Transverse colon (tissue), 4 donors: ENCODE measurements around the gene NSD2. TPM values are rescaled to one million over a fixed set of nuclear protein-coding genes. Genes with fewer than 3 reads are reported as not detected.

Source experiments
- DNase-seq: peaks from one replicate; pipeline ENCODE4 v3.0.0-alpha.2; 2019
- H3K27ac ChIP-seq, 4 donors: fragments of 200-600 bp; sonication (generic); 2 replicates each; pipeline ENCODE4 v1.5.1; 2016 to 2018; ENCODE audit warnings: inconsistent platforms in 4 of 4
- H3K27me3 ChIP-seq: fragments of 200-600 bp; sonication (generic); 2 replicates; pipeline ENCODE4 v1.5.1; 2017; ENCODE audit warnings: inconsistent platforms
- H3K36me3 ChIP-seq, 4 donors: fragments of 200-600 bp; sonication (generic); 2 replicates each; pipeline ENCODE4 v1.5.1; 2017 to 2019; ENCODE audit warnings: inconsistent platforms in 4 of 4
- H3K4me1 ChIP-seq, 4 donors: fragments of 200-600 bp; sonication (generic); 2 replicates each; pipeline ENCODE4 v1.5.1; 2017 to 2020; ENCODE audit warnings: inconsistent platforms in 4 of 4
- H3K4me3 ChIP-seq, 4 donors: fragments of 200-600 bp; sonication (generic); 1 replicate in 1 of 4; 2 replicates in 3 of 4; pipeline versions ENCODE4 v1.5.1 to v1.6.1; 2017 to 2019; ENCODE audit warnings: inconsistent platforms in 4 of 4
- H3K9me3 ChIP-seq, 2 donors: fragments of 200-600 bp; sonication (generic); 2 replicates each; pipeline ENCODE4 v1.5.1; 2017 to 2019; ENCODE audit warnings: inconsistent platforms in 2 of 2
- CTCF ChIP-seq, 5 experiments: fragments of 200-600 bp in 3 of 5; fragments of 450-650 bp in 2 of 5; sonication (generic) in 3 of 5; IDR thresholded peaks; 1 replicate in 2 of 5; 2 replicates in 3 of 5; pipeline ENCODE4 v1.5.1; 2016 to 2017; ENCODE audit warnings: antibody characterized with exemption in 5 of 5, inconsistent platforms in 3 of 5, mild to moderate bottlenecking in 2 of 5, moderate library complexity in 1 of 5
- EP300 ChIP-seq: sonication (generic); formaldehyde crosslinking; IDR thresholded peaks from one replicate; pipeline ENCODE4 v1.6.1; 2017; ENCODE audit warnings: antibody characterized with exemption, low read depth
- POLR2A ChIP-seq: fragments of 450-650 bp; IDR thresholded peaks from one replicate; pipeline ENCODE4 v1.6.1; 2016; ENCODE audit warnings: antibody characterized with exemption, mild to moderate bottlenecking, moderate library complexity
- POLR2AphosphoS5 ChIP-seq, 3 donors: sonication (generic); formaldehyde crosslinking; IDR thresholded peaks; one replicate each; pipeline ENCODE4 v1.6.1; 2016; ENCODE audit warnings: antibody characterized with exemption in 3 of 3
- WGBS, 2 donors: methylation state at CpG; one replicate each; pipeline ENCODE4 v1.1.5; 2018; ENCODE audit warnings: low coverage in 1 of 2; 5-methylcytosine and 5-hydroxymethylcytosine counted together
- in situ Hi-C, 4 donors: fragments of 200-750 bp; cut with MboI; loops; one replicate each; pipeline versions ENCODE4 v1.15.0 to v1.15.1; 2017; ENCODE audit warnings: low sequenced_read_pairs in 3 of 4, low pct_ligation_motif_present in 1 of 4, low pct_unique_long_range_greater_than_20kb in 1 of 4
- intact Hi-C: fragments of 100-400 bp; cut with DNase I; formaldehyde crosslinking; loops from one replicate; pipeline ENCODE4 v1.15.1; 2023; ENCODE audit warnings: low total_unique reads
- total RNA-seq, 4 donors: library from RNA; depleted of rRNA; stranded (reverse); fragments of >200 nt; gene quantifications; one replicate each; pipeline ENCODE4 v1.1.0, GENCODE V29; 2016

Gene NSD2
- total RNA-seq, 4 donors from 2014 or later, result 78.4 to 591 (median 158) TPM

GRCh38 chr4:1837069-1837468 lies 34.1 kb upstream of the NSD2 start:
- H3K4me1 ChIP-seq, result peaks cover 0 to 9% (median 4%) of the 10 kb centered on the region in 4 donors
- no peaks in the 10 kb centered on the region for H3K9me3 ChIP-seq
- H3K4me3 ChIP-seq, result no peak overlapping the region
- H3K27ac ChIP-seq, result no peak overlapping the region
- WGBS, 2 donors, result 95 to 96% methylated on average over 6 to 10 of the region's 10 CpGs
- no peak for DNase-seq
- H3K27me3 ChIP-seq, result no peaks in the 10 kb centered on the region
- TF ChIP-seq EP300 (no peak), POLR2A (no peak), CTCF (IDR thresholded peaks at IDR 0.05) (no peak), POLR2AphosphoS5 (IDR thresholded peaks at IDR 0.05) (no peak)
- peaks cover 0 to 59% (median 25%) of the 10 kb centered on the region in 4 donors for H3K36me3 ChIP-seq
- intact Hi-C loops, result loop anchor here (1.0 kb wide), 1 partner anchor 26 kb away; no protein-coding TSS in a partner anchor
- in situ Hi-C loops, result no loop called here

GRCh38 chr4:1839282-1839681 lies 31.9 kb upstream of the NSD2 start:
- intact Hi-C loops (no loop called here), in situ Hi-C loops (no loop called here)
- DNase-seq, result peak; percentile 70
- WGBS, 2 donors, result 39 to 71% methylated on average over 4 to 7 of the region's 7 CpGs
- H3K9me3 ChIP-seq, result no peaks in the 10 kb centered on the region
- H3K27me3 ChIP-seq, result no peaks in the 10 kb centered on the region
- H3K4me3 ChIP-seq, result no peak overlapping the region
- H3K4me1 ChIP-seq, result peaks cover 0 to 9% (median 4%) of the 10 kb centered on the region in 4 donors
- TF ChIP-seq EP300 (no peak), POLR2AphosphoS5 (IDR thresholded peaks at IDR 0.05) (peak in 2 of 3 donors; percentile 36 to 44)
- H3K27ac ChIP-seq, result peak overlapping the region; percentile 41 to 76 (median 62)
- H3K36me3 ChIP-seq, result peaks cover 0 to 44% (median 21%) of the 10 kb centered on the region in 4 donors

GRCh38 chr4:1841201-1841886 lies 29.8 kb upstream of the NSD2 start:
- intact Hi-C loops, result no loop called here
- DNase-seq, result no peak
- WGBS, 2 donors, result 92 to 95% methylated on average over 11 to 31 of the region's 31 CpGs
- no peaks in the 10 kb centered on the region for H3K27me3 ChIP-seq
- no peak overlapping the region for H3K4me3 ChIP-seq
- H3K27ac ChIP-seq, result no peak overlapping the region
- peaks cover 0 to 9% (median 4%) of the 10 kb centered on the region in 4 donors for H3K4me1 ChIP-seq
- in situ Hi-C loops, result no loop called here
- H3K9me3 ChIP-seq, result no peaks in the 10 kb centered on the region
- TF ChIP-seq CTCF (IDR thresholded peaks at IDR 0.05) (no peak), EP300 (no peak), POLR2A (no peak), POLR2AphosphoS5 (IDR thresholded peaks at IDR 0.05) (no peak)
- peaks cover 0 to 33% (median 14%) of the 10 kb centered on the region in 4 donors for H3K36me3 ChIP-seq

GRCh38 chr4:1841887-1842210 lies 29.3 kb upstream of the NSD2 start:
- TF ChIP-seq POLR2A, result no peak
- TF ChIP-seq CTCF (IDR thresholded peaks at IDR 0.05), result no peak
- no peak for TF ChIP-seq EP300
- no peak for TF ChIP-seq POLR2AphosphoS5 (IDR thresholded peaks at IDR 0.05)
- in situ Hi-C loops, result no loop called here
- no peak overlapping the region for H3K27ac ChIP-seq
- no peaks in the 10 kb centered on the region for H3K9me3 ChIP-seq
- DNase-seq, result no peak
- intact Hi-C loops, result no loop called here
- H3K36me3 ChIP-seq, result peaks cover 0 to 32% (median 12%) of the 10 kb centered on the region in 4 donors
- 85 to 88% methylated on average over 4 to 9 of the region's 9 CpGs for WGBS, 2 donors
- no peak overlapping the region for H3K4me3 ChIP-seq
- no peaks in the 10 kb centered on the region for H3K27me3 ChIP-seq
- H3K4me1 ChIP-seq, result peaks cover 0 to 9% (median 4%) of the 10 kb centered on the region in 4 donors
